GM21367 (cell line): ENCODE results near the gene RBBP8NL.

Experiments used
- ATAC-seq: cut with Tn5 transposase; IDR thresholded peaks from one replicate; pipeline ENCODE4 v1.9.1; 2021; ENCODE audit not compliant: unreplicated experiment

Gene RBBP8NL

DNA sequence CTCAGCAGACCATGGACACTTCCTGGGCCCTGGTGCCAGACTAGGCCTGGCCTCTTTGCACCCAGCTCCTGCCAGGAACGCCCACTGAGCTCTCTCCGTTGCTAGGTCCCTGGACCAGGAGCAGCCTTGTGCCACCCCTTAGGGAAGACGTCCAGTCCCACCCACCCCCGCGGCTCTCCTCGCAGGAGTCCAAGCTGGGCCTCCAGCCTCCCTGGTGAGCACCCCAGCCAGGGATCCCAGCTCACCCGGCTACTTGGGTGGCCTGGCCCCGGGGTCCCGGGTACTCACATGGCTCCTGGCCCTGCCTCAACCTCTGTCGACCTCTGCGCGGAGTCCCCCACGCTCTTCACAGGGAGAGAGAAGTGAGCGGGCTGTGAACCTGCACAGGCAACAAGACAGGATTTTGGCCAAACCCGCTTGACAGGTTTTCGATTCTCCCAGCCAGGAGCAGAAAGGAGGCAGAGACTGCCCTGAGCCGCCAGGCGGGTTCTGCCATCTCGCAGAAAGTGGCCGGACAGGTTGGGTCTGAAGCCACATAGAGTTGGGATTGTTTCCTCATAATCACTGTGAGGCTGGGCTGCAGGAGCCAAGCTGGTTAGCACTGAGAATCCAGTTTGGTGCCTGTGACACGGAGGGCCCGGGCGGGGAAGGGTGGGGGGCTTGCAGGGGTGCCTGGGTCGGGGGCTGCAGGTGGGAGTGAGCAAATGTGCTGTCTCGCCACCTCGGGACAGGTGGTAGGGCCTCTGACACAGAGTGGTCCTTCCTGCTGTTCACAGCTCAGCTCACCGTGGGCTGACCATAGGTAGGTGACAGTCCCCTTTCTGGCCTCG lies at the start of gene RBBP8NL:
TSS of gene RBBP8NL (minus strand) at position 368 of the 830 bp plus-strand sequence. CDS start 7,892 bp downstream, outside the sequence.
- no peak for ATAC-seq

DNA sequence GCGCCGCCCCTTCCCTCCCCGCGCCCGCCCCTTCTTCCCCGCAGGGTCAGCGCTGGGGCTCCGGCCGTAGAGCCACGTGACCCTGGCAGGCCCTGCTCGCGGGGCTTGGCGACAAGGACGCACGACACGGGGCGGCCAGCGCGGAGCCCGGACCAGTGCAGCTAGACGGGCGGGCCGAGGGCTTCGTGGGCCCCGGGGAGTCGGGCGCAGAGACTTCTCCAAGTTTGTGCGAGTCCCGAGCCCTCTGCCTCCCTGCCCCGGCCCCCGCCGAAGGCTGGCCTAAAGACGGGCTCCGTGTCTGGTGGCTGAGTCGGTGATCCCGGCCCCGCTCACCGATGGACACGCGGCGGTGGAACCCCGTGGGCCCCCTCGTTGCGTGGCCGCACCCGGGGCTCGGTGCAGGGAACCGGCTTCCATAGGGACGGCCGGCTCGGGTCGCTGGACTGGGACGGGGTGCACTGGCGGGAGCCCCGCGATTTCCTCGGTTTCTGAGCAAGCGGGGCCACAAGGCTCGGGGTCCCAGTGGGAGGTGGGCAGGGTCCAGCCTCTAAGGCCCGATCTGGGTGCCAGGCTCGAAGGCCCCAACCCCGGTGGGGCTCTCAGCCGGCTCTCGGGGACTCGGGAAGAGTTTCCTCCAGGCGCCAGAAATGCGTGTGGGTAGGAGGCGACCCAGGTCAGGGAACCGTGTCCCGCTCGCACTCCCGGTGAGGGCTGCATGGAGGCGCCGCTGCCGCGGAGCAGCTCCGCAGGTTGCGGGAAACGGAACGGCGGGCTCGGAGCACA lies 48.9 kb upstream of the RBBP8NL start:
- ATAC-seq = no peak

GRCh38 chr20:62475772-62476055 lies 48.4 kb upstream of the RBBP8NL start, which contains the start of gene GATA5:
Gene GATA5, minus strand, starts transcription at chr20:62475995. Its CDS starts 474 bp downstream, at chr20:62475521.
- no peak for ATAC-seq

DNA sequence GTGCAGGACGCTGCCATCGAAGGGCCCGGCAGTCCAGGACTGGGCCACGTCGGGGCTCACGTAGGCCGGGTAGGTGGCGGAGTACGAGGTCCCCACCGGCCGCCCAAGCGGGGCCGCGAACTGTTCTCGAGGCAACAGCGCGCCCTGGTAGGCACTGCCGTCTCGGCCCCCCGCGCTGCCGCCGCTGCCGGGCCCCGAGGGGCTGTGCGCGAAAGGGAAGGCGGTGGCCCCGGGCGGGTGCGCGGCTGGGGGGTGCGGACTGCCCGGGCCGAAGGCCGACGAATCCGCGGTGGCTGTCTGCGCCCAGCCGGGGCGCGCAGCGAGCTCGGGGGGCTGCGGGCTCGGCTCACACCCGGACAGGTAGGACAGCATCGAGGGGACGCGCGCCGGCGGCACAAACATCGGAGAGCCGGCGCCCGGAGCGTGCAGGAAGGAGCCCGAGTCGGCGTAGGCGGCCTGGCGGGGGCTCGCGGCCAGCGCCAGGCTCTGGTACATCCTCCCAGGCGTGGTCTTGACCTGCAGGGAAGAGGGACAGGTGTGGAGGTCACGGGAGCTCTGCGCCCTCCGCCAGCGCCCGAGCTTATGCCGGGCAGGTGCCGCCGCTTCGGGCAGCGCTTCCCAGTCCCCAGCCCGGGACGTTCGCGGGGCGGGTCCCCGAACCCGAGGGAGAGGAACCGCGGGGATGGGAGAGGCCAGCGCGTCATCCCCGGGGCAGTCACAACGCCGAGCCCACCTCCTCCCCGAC lies 47.9 kb upstream of the RBBP8NL start:
- ATAC-seq = no peak

DNA sequence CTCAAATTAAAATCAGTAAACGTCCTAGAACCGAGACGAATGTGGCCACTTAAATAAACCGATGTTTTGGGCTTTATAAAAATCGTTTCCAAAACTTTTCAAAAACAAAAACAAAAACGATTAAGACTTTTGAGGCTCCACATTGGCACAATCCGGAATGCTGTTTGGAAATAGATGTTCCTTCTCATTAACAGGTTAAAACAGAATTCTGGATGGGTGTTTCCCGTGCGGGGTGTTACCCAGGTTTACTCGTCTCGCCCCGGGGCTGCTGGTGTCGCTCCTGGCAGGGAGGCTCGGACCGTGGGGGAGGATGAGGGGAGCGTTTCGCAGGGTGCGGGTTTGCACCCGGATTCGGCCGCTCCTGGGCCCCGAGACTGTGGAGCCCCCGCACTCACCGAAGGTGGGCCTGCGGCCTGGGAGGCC lies 47.3 kb upstream of the RBBP8NL start:
- no peak for ATAC-seq

GRCh38 chr20:62473717-62474603 lies 46.6 kb upstream of the RBBP8NL start:
- ATAC-seq = no peak

DNA sequence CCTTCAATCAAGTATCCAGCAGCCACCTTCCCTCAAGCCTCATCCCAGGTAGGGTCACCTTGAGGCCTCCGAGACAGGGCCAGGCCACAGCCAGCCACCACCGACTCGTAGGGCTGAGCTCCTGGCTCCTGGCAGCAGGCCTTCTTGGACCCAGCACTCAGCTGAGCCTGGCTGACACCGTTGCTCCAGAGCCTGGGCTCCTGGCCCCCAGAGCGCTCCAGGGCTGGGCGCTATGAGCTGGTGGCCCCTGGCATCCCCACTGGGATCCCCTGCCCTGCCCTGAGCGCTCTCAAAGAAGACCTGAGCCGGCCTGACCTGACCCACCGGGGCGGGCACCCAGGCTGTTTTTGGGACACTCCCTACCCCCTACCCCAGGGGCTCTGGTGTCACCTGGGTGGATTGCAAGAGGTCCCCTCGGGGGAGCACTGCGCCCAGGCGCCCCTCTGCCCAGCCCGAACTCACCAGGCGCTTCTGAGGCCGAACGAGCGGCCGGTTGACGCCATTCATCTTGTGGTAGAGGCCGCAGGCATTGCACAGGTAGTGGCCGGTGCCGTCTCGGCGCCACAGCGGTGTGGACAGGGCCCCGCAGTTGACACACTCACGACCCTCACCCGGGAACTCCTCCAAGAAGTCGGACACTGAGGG lies 45.7 kb upstream of the RBBP8NL start:
- no peak for ATAC-seq

- ATAC-seq = no peak
Measured at GRCh38 chr20:62472138-62472940, 45.0 kb upstream of the RBBP8NL start.

DNA sequence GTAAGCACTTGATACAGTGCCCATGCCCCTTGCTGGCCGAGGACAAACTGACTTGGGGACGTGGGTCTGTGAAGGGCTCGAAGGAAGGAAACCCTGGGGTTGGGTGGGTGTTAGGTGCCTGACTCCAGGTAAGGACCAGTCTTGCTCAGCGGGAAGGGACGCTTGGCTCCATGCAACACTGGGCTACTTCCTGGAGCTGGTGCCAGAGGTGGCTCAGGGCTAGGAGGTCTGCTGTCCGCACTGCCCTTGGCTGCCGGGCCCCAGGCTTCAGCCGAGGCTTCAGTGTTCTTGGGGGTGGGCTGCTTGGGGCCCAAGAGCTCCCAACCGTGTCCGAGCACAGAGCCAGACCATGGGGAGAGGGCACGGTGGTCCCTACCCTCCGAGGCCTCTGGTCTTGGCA lies 43.1 kb upstream of the RBBP8NL start:
- no peak for ATAC-seq

GRCh38 chr20:62470001-62470400 lies 42.7 kb upstream of the RBBP8NL start:
- ATAC-seq = no peak

GRCh38 chr20:62469352-62469751 lies 42.0 kb upstream of the RBBP8NL start:
- ATAC-seq = no peak

DNA sequence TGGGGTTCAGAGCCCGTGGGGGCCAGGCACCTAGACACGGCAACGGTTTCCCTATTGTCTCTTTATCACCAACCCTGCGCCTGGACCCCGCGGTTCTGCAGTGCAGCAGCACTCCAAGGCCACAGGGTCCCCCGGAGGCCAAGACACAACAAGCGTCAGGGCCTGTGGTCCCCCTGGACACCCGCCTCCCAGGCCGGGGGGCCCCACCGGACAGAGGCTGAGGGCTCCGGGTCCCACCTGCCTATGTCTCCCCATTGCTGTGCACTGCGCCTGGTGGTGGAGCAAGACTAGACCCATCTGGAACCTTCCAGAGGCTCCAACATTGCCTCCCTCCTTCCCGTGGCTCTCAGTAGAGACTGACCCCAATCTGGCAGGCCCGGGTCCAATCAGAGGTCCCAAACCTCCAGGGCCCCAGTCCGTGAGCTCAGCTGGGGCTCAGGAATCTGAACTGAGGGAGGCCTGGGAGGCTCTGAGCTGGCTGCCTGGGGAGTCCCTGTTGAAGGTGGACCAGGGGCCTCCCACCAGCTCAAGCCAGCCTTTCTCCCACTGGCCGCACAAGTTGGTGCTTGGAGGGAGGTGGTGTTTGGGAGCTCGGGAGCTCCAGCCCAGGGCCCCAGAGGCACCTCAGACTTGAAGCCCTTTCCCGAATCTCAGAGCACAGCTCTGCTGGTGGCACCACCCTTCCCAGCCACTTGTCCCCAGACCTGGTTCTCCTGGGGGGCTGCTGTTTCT lies 39.6 kb upstream of the RBBP8NL start:
- ATAC-seq = no peak

DNA sequence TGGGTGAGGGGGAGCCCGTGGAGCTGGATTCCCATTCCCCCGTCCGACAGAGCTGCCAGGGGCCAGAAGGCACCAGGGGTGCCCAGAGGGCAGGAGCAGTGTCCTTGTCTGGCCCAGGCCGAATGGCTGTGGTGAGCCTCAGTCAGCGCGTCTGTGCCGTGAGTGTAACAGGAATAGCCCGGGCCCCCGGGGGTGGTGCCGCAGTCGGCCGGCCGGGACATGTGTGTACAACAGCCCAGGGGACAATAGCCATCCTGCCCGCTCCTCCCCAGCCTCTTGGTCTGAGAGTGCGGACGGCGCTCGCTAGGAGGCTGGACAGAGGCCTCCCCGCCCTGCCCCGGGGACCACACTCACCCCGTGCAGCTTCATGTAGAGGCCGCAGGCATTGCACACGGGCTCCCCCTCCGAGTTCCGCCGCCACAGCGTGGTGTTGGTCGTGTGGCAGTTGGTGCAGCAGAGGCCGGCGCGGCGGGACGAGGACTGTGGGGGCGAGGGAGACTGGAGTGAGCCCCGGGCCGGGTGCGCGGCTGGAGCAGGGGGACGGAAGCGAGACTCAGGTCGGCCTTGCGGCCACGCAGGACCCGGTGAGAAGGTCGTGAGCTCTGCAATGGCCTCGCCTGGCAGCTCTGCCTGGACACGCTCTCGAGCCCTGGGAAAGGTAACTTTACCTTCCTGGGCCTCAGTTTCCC lies 38.9 kb upstream of the RBBP8NL start:
- no peak for ATAC-seq

DNA sequence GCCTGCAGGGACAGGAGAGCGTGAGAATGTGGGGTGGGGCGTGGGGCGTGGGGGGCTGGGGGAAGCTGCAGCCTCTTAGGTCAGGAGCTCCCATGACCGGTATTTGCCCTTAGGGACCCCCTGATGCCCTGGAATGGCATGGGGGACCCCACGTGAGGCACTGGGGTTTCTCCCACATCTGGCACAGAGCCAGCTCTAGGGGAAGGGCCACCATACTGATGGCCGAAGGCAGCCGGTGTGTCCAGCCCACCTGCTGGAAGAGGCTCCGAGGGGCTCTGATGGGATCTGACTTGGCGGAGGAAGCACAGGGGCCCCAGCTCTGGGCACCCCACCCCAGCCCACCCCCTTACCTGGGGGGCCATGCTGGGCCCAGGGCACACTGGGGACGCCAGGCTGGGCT lies 37.7 kb upstream of the RBBP8NL start:
- ATAC-seq = no peak

DNA sequence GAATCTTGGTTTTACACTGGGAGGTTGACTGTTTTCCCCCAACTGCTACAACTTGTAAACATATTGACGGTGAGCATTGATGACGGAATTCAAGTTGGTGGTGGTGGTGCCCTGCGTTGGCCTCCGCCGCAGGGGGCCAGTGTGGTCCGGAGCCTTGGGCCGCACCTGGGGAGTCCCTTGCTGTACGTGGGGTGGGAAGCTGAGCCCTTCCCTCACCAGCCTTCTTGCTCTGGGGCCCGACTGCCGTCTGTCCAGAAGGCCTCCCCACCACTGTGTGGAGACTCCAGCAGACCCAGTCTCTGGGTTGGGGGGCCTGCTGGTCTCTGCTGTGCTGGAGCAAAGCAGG lies 37.1 kb upstream of the RBBP8NL start:
- ATAC-seq = no peak

- ATAC-seq = no peak
Measured at GRCh38 chr20:62463651-62464424, 36.5 kb upstream of the RBBP8NL start.

DNA sequence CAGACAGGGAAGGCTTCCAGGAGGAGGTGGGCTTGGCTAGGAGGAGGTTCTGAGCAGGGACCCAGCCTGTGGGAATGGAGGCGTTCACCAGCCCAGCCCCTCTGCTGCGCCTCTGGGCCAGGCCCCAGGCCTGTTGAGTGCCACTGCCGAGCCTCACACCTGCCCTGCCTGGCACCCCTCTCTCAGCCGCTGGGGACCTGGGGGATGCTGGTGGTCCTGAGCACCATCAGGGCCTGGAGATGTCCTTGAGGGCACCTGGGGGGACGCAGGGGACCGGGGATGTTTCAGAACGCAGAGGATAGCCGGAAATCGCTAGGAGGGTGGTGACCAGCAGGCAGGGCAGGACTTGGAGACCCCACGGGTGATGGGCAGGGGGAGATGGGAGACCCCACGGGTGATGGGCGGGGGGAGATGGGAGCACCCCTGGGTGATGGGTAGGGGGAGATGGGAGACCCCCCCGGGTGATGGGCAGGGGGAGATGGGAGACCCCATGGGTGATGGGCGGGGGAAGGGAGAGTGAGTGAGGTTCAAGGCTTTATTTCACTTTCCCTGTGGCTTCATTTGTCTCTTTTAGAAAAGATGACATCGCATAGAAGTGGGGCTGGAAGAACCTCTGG lies 35.7 kb upstream of the RBBP8NL start:
- ATAC-seq = no peak
